Astrocyte (in vitro differentiated cells and primary cell): ENCODE measurements around the gene ADM5. TPM values are rescaled to one million over a fixed set of nuclear protein-coding genes. Genes with fewer than 3 reads are reported as not detected.
A peak's percentile ranks its signal among the peaks of the same experiment; 100 is the strongest.

Experiments used
- DNase-seq: peaks from one replicate; pipeline ENCODE4 v3.0.0-alpha.2; 2010; ENCODE audit warnings: low read depth
- FAIRE-seq: peaks from 2 replicates; lab custom pipeline; 2011; peaks lifted over from hg19 to GRCh38; lab: Jason Lieb, UNC
- H2AFZ ChIP-seq: 2 replicates; pipeline ENCODE4 v1.6.0; 2012; ENCODE audit warnings: low read depth, low read length, inconsistent platforms
- H3K27ac ChIP-seq: 2 replicates; pipeline ENCODE4 v1.5.1; 2011; ENCODE audit warnings: low read depth, low read length, inconsistent platforms
- H3K27me3 ChIP-seq: 2 replicates; pipeline ENCODE4 v1.6.0; 2011; ENCODE audit warnings: low read length, inconsistent platforms; ENCODE audit not compliant: insufficient read depth
- H3K36me3 ChIP-seq: 2 replicates; pipeline ENCODE4 v1.5.1; 2011; ENCODE audit warnings: low read length, inconsistent platforms; ENCODE audit not compliant: insufficient read depth
- H3K4me1 ChIP-seq: 2 replicates; pipeline ENCODE4 v1.5.1; 2011; ENCODE audit warnings: low read length, inconsistent platforms; ENCODE audit not compliant: insufficient read depth
- H3K4me2 ChIP-seq: 2 replicates; pipeline ENCODE4 v1.6.0; 2012; ENCODE audit warnings: low read length, inconsistent platforms
- H3K4me3 ChIP-seq: 2 replicates; pipeline ENCODE4 v1.5.1; 2011; ENCODE audit warnings: low read depth, mild to moderate bottlenecking, low read length, inconsistent platforms; ENCODE audit not compliant: insufficient read depth
- H3K79me2 ChIP-seq: 2 replicates; pipeline ENCODE4 v1.6.0; 2012; ENCODE audit warnings: mild to moderate bottlenecking, low read length, inconsistent platforms; ENCODE audit not compliant: insufficient read depth
- H3K9ac ChIP-seq: 2 replicates; pipeline ENCODE4 v1.6.0; 2012; ENCODE audit warnings: mild to moderate bottlenecking, low read length, inconsistent platforms
- H3K9me3 ChIP-seq: 2 replicates; pipeline ENCODE4 v1.5.1; 2012; ENCODE audit warnings: low read depth, mild to moderate bottlenecking, low read length, inconsistent platforms; ENCODE audit not compliant: insufficient read depth
- H4K20me1 ChIP-seq: 2 replicates; pipeline ENCODE4 v1.6.0; 2012; ENCODE audit warnings: low read length, inconsistent platforms; ENCODE audit not compliant: insufficient read depth
- H3K27ac Mint-ChIP-seq: one replicate; pipeline ENCODE4 v1.8.0; 2021; ENCODE audit warnings: mild to moderate bottlenecking, mixed read lengths; ENCODE audit not compliant: unreplicated experiment
- H3K27me3 Mint-ChIP-seq: one replicate; pipeline ENCODE4 v1.8.0; 2021; ENCODE audit warnings: low read depth, mixed read lengths; ENCODE audit not compliant: unreplicated experiment
- H3K36me3 Mint-ChIP-seq: one replicate; pipeline ENCODE4 v1.8.0; 2021; ENCODE audit warnings: low read depth, mixed read lengths; ENCODE audit not compliant: unreplicated experiment
- H3K4me1 Mint-ChIP-seq: one replicate; pipeline ENCODE4 v1.8.0; 2021; ENCODE audit warnings: low read depth, mixed read lengths; ENCODE audit not compliant: unreplicated experiment
- H3K4me3 Mint-ChIP-seq: one replicate; pipeline ENCODE4 v1.8.0; 2021; ENCODE audit warnings: mild to moderate bottlenecking, moderate library complexity, mixed read lengths; ENCODE audit not compliant: unreplicated experiment
- H3K9me3 Mint-ChIP-seq: one replicate; pipeline ENCODE4 v1.8.0; 2021; ENCODE audit warnings: mild to moderate bottlenecking, mixed read lengths; ENCODE audit not compliant: unreplicated experiment
- EZH2 ChIP-seq: IDR thresholded peaks from 2 replicates; pipeline ENCODE4 v1.6.1; 2012; ENCODE audit warnings: mild to moderate bottlenecking, low read length, inconsistent platforms; ENCODE audit not compliant: insufficient read depth
- total RNA-seq: library from RNA; stranded (reverse); gene quantifications from 2 replicates; pipeline ENCODE4 v1.2.1, GENCODE V29; 2021
- TF ChIP-seq, protein P1 (sequence below): IDR thresholded peaks from 2 replicates; pipeline ENCODE4 v1.5.1; 2011; ENCODE audit warnings: low read depth, mild to moderate bottlenecking, inconsistent platforms, low read length, moderate library complexity; ENCODE audit not compliant: insufficient read depth

The ADM5 gene
- total RNA-seq, 1 donor from 2014 or later = 1.6 TPM

DNA sequence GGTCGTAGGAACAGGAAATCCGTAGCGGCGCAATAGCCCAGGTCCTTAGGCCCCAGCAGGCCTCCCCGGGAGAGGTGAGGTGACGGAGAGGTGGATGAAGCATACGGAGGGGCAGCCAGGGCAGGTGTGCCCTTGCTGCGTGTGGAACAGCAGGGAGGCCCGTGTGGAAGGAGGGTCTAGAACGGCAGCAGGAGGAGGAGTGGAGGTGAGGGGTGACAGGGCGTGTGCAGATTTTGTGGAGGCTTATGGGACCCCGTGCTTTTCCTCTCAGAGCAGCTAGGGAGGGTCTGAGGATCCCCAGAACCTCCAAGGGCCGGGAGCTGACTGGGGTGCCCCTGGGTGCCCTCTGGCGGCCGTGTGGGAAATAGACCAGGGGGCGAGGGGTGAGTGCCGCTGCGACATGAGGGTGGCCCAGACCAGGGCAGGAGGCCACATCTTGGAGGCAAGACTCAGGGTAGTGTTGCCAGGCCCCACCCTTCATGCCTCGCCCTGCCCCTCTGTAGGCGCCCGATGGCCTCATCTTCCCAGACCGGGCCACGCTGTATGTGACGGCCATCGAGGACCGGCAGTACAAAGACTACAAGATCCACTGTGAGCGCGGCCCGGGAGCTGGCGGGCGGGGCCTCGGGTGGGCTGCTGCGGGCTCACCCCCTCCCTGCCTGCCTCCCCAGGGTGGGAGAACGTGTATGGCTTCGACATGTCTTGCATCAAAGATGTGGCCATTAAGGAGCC lies 5.0 kb upstream of the ADM5 start:
- no peak overlapping the region for H3K4me3 Mint-ChIP-seq
- Histone ChIP-seq H3K27ac (no peak overlapping the region), H3K9ac (no peak overlapping the region), H3K79me2 (peaks cover 37% of the 10 kb centered on the region), H3K4me2 (no peak overlapping the region), H3K36me3 (peaks cover 16% of the 10 kb centered on the region), H2AFZ (no peak overlapping the region), H3K9me3 (no peaks in the 10 kb centered on the region), H3K4me3 (no peak overlapping the region), H4K20me1 (peaks cover 74% of the 10 kb centered on the region), H3K4me1 (peaks cover 16% of the 10 kb centered on the region), H3K27me3 (no peaks in the 10 kb centered on the region)
- no peaks in the 10 kb centered on the region for H3K27me3 Mint-ChIP-seq
- peaks cover 17% of the 10 kb centered on the region for H3K36me3 Mint-ChIP-seq
- no peaks in the 10 kb centered on the region for H3K9me3 Mint-ChIP-seq
- DNase-seq (no peak), FAIRE-seq (no peak)
- peaks cover 9% of the 10 kb centered on the region for H3K4me1 Mint-ChIP-seq
- TF ChIP-seq, protein P1, sequence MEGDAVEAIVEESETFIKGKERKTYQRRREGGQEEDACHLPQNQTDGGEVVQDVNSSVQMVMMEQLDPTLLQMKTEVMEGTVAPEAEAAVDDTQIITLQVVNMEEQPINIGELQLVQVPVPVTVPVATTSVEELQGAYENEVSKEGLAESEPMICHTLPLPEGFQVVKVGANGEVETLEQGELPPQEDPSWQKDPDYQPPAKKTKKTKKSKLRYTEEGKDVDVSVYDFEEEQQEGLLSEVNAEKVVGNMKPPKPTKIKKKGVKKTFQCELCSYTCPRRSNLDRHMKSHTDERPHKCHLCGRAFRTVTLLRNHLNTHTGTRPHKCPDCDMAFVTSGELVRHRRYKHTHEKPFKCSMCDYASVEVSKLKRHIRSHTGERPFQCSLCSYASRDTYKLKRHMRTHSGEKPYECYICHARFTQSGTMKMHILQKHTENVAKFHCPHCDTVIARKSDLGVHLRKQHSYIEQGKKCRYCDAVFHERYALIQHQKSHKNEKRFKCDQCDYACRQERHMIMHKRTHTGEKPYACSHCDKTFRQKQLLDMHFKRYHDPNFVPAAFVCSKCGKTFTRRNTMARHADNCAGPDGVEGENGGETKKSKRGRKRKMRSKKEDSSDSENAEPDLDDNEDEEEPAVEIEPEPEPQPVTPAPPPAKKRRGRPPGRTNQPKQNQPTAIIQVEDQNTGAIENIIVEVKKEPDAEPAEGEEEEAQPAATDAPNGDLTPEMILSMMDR = no peak
- no peak for TF ChIP-seq EZH2
- no peak overlapping the region for H3K27ac Mint-ChIP-seq

DNA sequence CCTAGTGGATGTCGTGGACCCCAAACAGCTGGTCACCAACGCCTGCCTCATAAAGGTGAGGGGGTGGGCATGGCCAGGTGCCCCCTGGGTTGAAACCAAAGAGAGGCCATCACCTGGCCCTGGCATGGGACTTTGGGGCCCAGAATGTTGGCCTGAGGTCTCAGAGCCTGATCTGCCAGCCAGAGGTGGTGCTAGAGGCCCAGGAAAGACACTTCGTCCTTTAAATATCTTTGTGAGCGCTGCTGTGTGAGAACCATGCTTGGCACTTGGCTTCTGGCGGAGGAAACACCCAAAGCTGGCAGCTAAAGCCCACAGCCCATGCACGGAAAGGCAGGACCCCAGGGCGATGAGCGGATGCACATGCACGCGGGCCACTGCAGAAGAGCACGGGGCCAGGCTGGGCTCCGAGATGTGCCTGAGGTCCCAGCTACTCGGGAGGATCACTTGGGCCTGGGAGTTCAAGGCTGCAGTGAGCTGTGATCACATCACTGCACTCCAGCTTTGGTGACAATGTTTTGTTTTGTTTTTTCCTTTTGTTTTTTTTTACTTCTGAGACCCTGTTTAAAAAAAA lies 4.3 kb upstream of the ADM5 start:
- H4K20me1 ChIP-seq = peaks cover 68% of the 10 kb centered on the region
- H3K9me3 ChIP-seq = no peaks in the 10 kb centered on the region
- DNase-seq (no peak), FAIRE-seq (no peak)
- no peak for TF ChIP-seq EZH2
- TF ChIP-seq, protein P1 = no peak
- H3K36me3 ChIP-seq = peaks cover 16% of the 10 kb centered on the region
- Mint-ChIP-seq H3K27ac (peak overlapping the region; percentile 58), H3K4me3 (no peak overlapping the region), H3K9me3 (no peaks in the 10 kb centered on the region), H3K36me3 (peaks cover 14% of the 10 kb centered on the region), H3K4me1 (peaks cover 8% of the 10 kb centered on the region), H3K27me3 (no peaks in the 10 kb centered on the region)
- H3K4me3 ChIP-seq = no peak overlapping the region
- H3K4me1 ChIP-seq = peaks cover 15% of the 10 kb centered on the region
- peaks cover 30% of the 10 kb centered on the region for H3K79me2 ChIP-seq
- H3K27ac ChIP-seq = no peak overlapping the region
- H2AFZ ChIP-seq = no peak overlapping the region
- no peak overlapping the region for H3K4me2 ChIP-seq
- no peak overlapping the region for H3K9ac ChIP-seq
- H3K27me3 ChIP-seq = no peaks in the 10 kb centered on the region

DNA sequence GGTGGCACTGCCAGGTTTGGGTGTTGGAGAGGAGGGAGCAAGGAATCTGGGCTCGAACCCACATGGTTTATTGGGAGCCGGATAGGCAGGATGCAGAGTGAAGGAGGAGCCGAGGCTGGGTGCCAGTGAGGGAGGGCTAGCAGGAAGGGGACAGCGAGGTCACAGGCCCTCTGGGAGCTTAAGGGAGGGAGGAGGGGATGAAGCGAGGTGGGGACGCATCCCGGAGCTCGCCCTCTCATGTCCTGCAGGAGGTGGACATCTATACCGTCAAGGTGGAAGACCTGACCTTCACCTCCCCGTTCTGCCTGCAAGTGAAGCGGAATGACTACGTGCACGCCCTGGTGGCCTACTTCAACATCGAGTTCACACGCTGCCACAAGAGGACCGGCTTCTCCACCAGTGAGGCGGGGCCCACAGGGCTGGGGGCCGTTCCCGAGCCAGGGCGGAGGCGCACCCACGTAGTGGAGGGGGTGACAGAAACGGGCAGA lies 3.5 kb upstream of the ADM5 start:
- Histone ChIP-seq H3K79me2 (peaks cover 22% of the 10 kb centered on the region), H3K27ac (no peak overlapping the region), H3K4me3 (no peak overlapping the region), H2AFZ (no peak overlapping the region), H3K36me3 (peaks cover 16% of the 10 kb centered on the region), H3K4me1 (peaks cover 16% of the 10 kb centered on the region), H3K9me3 (no peaks in the 10 kb centered on the region), H3K27me3 (no peaks in the 10 kb centered on the region), H4K20me1 (peaks cover 60% of the 10 kb centered on the region), H3K4me2 (no peak overlapping the region), H3K9ac (no peak overlapping the region)
- FAIRE-seq (no peak), DNase-seq (no peak)
- no peaks in the 10 kb centered on the region for H3K27me3 Mint-ChIP-seq
- peaks cover 12% of the 10 kb centered on the region for H3K4me1 Mint-ChIP-seq
- no peak for TF ChIP-seq EZH2
- TF ChIP-seq, protein P1 = no peak
- peak overlapping the region; percentile 27 for H3K4me3 Mint-ChIP-seq
- H3K27ac Mint-ChIP-seq = no peak overlapping the region
- peaks cover 14% of the 10 kb centered on the region for H3K36me3 Mint-ChIP-seq
- no peaks in the 10 kb centered on the region for H3K9me3 Mint-ChIP-seq
